Neutrophil (primary cell): Measurements from ENCODE around the gene HGS.
A peak's percentile ranks its signal among the peaks of the same experiment; 100 is the strongest.

Experiments
- H3K27ac ChIP-seq: fragments of 200-600 bp; sonication (generic); 2 replicates; pipeline ENCODE4 v1.5.1; 2016; ENCODE audit warnings: mild to moderate bottlenecking, moderate library complexity
- H3K27me3 ChIP-seq: fragments of 200-600 bp; sonication (generic); 2 replicates; pipeline ENCODE4 v1.6.0; 2016; ENCODE audit warnings: mild to moderate bottlenecking
- H3K36me3 ChIP-seq: fragments of 200-600 bp; sonication (generic); 2 replicates; pipeline ENCODE4 v1.5.1; 2017
- H3K4me1 ChIP-seq, 2 experiments: fragments of 200-600 bp in 1 of 2; sonication (generic) in 1 of 2; 1 replicate in 1 of 2; 2 replicates in 1 of 2; pipeline versions ENCODE4 v1.5.1 to v1.6.1; 2013 to 2016; ENCODE audit warnings: low read depth in 1 of 2, low read length in 1 of 2, mild to moderate bottlenecking in 1 of 2, moderate library complexity in 1 of 2; ENCODE audit not compliant: control insufficient read depth in 1 of 2, insufficient read depth in 1 of 2
- H3K4me3 ChIP-seq, 2 experiments: fragments of 200-600 bp in 1 of 2; sonication (generic) in 1 of 2; 1 replicate in 1 of 2; 2 replicates in 1 of 2; pipeline ENCODE4 v1.5.1; 2013 to 2016; ENCODE audit warnings: low read depth in 1 of 2, low read length in 1 of 2, mild to moderate bottlenecking in 1 of 2, moderate library complexity in 1 of 2
- H3K9me3 ChIP-seq: fragments of 200-600 bp; sonication (generic); 2 replicates; pipeline ENCODE4 v1.5.1; 2016
- CTCF ChIP-seq: fragments of 200-600 bp; sonication (generic); IDR thresholded peaks from 2 replicates; pipeline ENCODE4 v1.5.1; 2016; ENCODE audit warnings: antibody characterized with exemption

The HGS gene

GRCh38 chr17:81659038-81659437, 24.8 kb upstream of the HGS start:
- Histone ChIP-seq H3K27ac (no peak overlapping the region), H3K4me1 (no peaks in the 10 kb centered on the region), H3K36me3 (no peaks in the 10 kb centered on the region), H3K4me3 (no peak overlapping the region), H3K27me3 (peaks cover 3% of the 10 kb centered on the region), H3K9me3 (no peaks in the 10 kb centered on the region)
- TF ChIP-seq CTCF, result no peak

DNA sequence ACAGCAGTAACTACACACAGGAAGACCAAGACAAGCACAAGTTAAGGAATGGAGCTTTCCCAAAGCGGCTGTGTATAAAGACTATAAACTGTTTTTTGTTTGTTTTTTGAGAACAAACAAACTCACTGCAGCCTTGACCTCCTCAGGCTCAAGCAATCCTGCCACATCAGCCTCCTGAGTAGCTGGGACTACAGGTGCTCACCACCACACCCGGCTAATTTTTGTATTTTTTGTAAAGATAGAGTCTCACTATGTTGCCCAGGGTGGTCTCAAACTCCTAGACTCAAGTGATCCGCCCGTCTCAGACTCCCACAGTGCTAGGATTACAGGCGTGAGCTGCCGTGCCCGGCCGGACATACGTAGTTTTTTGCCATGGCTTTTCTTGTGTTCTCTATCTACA, 23.4 kb upstream of the HGS start:
- Histone ChIP-seq H3K4me1 (peaks cover 6% of the 10 kb centered on the region in 2 experiments), H3K9me3 (no peaks in the 10 kb centered on the region), H3K27me3 (no peaks in the 10 kb centered on the region), H3K36me3 (peaks cover 7% of the 10 kb centered on the region), H3K27ac (no peak overlapping the region), H3K4me3 (no peak overlapping the region)
- no peak for TF ChIP-seq CTCF

DNA sequence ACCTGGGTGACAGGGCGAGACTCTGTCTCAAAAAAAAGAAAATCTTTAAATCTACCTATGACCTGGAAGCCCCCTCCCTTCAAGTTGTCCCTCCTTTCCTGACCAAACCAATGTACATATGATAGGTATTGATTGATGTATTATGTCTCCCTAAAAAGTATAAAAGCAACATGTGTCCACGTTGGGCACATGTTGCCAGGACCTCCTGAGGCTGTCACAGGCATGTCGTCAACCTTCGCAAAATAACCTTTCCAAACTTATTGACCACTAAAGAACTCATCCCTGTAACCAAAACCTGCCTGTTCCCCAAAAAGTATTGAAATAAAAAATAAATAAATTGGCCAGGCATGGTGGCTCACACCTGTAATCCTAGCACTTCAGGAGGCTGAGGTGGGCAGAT, 21.8 kb upstream of the HGS start:
- Histone ChIP-seq H3K27ac (no peak overlapping the region), H3K36me3 (peaks cover 7% of the 10 kb centered on the region), H3K27me3 (no peaks in the 10 kb centered on the region), H3K4me1 (peaks cover 14 to 15% of the 10 kb centered on the region in 2 experiments), H3K4me3 (no peak overlapping the region), H3K9me3 (no peaks in the 10 kb centered on the region)
- TF ChIP-seq CTCF, result no peak

GRCh38 chr17:81664051-81664470, 19.8 kb upstream of the HGS start:
- TF ChIP-seq CTCF, result no peak
- Histone ChIP-seq H3K9me3 (no peaks in the 10 kb centered on the region), H3K36me3 (peaks cover 10% of the 10 kb centered on the region), H3K27me3 (no peaks in the 10 kb centered on the region), H3K27ac (no peak overlapping the region), H3K4me1 (peaks cover 28 to 30% of the 10 kb centered on the region in 2 experiments), H3K4me3 (no peak overlapping the region)

- H3K4me1 ChIP-seq, result peaks cover 28 to 30% of the 10 kb centered on the region in 2 experiments
- peak overlapping the region; percentile 91 to 96 for H3K4me3 ChIP-seq
- TF ChIP-seq CTCF, result no peak
Measured at GRCh38 chr17:81665205-81666091, 18.4 kb upstream of the HGS start.

More at GRCh38 chr17:81665205-81666091, 18.4 kb upstream of the HGS start:
- peak overlapping the region; percentile 89 for H3K27ac ChIP-seq
- no peaks in the 10 kb centered on the region for H3K9me3 ChIP-seq
- H3K36me3 ChIP-seq, result peaks cover 23% of the 10 kb centered on the region
- no peaks in the 10 kb centered on the region for H3K27me3 ChIP-seq
